HT1080 (cell line): ENCODE results near the gene KDM3B. TPM values are rescaled to one million over a fixed set of nuclear protein-coding genes. Genes with fewer than 3 reads are reported as not detected.

ENCODE experiments used
- DNase-seq: peaks from one replicate; pipeline ENCODE4 v3.0.0-alpha.2; 2015; ENCODE audit warnings: low read depth
- total RNA-seq: library from RNA; depleted of rRNA; stranded (reverse); fragments of >200 nt; shearing (Covaris generic); gene quantifications from 2 replicates; pipeline ENCODE4 v1.2.3, GENCODE V29; 2014

The KDM3B gene
- total RNA-seq, 1 experiment from 2014 or later = 37.4 TPM

DNA sequence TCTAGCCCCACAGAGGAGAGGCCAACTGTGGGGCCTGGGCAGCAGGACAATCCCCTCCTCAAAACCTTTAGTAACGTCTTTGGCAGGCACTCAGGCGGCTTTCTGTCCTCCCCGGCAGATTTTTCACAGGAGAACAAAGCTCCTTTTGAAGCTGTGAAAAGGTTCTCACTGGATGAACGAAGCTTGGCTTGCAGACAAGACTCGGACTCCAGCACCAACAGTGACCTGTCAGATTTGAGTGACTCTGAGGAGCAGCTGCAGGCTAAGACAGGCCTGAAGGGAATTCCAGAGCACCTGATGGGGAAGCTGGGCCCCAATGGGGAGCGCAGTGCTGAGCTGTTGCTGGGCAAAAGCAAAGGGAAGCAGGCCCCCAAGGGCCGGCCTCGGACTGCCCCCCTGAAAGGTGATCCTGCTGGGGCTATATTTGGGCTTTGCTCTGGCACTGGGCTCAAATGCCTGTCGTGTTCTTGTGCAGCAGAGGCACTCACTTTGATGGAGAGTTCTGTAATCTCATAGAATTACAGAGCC lies 39.4 kb downstream of the KDM3B start:
- no peak for DNase-seq

DNA sequence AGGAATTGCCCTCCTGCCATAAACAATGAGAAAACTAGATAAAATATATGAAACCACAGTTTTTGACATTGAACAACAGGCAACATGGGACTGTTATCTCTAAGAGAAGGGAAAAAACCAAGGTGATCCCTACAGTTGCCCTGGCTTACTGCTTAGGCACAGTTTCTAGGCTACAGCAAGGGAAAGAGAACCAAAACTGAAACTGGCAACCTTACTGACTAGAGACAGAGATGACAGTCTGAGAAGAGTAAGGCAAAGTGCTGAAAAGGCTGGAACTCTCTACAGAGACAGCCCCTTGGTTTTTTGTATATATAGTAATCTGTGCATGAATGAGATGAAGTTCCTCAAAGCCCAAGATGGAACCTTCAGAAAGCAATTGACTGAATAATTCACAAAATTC lies 50.2 kb downstream of the KDM3B start:
- DNase-seq = no peak

DNA sequence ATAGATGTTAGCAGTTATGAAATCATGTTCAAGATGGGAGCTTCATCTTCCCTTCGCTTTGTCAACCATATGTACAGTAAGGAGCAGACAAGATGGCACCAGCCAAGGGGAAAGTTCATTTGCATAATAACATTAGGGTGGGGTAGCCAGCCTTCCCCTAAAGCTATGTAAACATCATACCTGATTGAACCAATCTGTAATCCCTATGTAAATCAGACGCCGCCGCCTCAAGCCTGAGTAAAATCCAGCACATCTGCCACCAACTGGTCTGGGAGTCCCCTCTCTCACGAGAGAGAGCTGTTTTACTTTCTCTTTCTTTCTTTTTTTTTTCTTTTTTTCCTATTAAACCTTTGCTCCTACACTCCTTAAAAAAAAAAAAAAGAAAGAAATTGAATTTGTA lies 55.5 kb downstream of the KDM3B start:
- no peak for DNase-seq

DNA sequence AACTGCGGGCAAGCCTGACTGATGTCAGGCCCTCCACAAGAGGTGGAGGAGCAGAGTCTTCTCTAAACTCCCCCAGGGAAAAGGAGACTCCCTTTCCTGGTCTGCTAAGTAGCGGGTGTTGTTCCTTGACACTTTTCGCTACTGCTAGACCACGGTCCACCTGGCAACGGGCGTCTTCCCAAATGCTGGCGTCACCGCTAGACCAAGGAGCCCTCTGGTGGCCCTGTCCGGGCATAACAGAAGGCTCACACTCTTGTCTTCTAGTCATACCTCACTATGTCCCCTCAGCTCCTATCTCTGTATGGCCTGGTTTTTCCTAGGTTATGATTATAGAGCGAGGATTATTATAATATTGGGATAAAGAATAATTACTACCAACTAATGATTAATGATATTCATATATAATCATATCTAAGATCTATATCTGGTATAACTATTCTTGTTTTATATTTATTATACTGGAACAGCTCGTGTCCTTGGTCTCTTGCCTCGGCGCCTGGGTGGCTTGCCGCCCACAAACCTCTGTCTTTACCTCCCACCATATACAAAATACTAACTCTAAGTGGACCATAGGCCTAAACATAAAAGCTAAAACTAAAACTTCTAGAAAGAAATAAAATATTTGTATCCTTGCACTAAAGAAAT lies 58.6 kb downstream of the KDM3B start:
- peak; percentile 52 for DNase-seq

DNA sequence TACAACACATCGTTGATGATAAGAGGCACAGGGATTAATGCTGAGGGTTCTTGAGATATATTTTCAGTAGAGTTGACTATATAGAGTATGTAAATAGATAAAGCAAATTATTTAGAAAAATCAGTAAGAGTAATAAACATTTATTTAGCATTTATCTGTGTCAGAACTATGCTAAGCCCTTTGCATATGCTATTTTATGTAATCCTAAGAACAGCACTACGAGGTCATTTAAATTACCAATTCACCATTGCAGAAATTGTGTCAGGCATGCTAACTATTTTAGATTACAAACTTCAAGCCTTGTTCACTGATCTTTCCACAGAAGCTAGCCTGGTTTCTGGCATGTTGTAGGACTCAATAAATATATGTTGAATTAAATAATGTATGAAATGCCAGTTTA lies 66.0 kb downstream of the KDM3B start:
- no peak for DNase-seq

DNA sequence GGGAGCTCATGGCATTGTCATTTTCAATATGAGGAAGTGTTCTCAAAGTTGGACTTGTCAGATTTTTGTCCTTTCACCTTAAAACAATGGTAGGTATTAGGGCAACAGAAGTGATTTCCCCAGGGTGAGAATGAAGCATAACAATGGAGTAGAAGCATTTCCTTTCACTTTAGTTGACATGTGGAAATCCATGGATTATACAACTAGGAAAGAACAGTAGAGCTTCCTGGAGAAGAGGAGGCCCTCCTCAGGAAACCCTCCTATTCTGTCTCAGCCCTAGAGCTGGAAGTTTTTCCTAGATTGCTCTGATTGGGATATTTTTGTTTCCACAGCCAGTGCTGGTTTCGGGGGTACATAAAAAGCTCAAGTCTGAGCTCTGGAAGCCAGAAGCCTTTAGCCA lies 72.6 kb downstream of the KDM3B start:
- DNase-seq = no peak

DNA sequence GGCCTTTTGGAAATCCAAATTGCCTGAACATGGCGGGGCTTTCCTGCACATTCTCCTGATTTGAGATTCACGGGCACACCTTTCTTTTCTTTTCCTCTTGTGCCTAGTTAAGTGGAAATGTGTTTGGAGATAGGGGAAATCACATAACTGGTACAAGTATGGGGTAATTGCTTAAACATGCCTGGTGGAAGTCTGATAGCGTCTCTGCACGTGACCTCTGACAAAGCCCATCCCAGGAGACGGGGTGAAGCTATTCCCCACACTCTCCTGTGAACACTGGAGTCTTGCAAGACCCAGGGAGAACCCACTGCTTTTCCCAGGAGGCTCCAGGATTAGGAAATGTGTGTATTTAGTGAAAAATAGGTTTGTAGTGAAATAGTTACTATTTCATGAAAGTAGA lies 83.5 kb downstream of the KDM3B start:
- no peak for DNase-seq

DNA sequence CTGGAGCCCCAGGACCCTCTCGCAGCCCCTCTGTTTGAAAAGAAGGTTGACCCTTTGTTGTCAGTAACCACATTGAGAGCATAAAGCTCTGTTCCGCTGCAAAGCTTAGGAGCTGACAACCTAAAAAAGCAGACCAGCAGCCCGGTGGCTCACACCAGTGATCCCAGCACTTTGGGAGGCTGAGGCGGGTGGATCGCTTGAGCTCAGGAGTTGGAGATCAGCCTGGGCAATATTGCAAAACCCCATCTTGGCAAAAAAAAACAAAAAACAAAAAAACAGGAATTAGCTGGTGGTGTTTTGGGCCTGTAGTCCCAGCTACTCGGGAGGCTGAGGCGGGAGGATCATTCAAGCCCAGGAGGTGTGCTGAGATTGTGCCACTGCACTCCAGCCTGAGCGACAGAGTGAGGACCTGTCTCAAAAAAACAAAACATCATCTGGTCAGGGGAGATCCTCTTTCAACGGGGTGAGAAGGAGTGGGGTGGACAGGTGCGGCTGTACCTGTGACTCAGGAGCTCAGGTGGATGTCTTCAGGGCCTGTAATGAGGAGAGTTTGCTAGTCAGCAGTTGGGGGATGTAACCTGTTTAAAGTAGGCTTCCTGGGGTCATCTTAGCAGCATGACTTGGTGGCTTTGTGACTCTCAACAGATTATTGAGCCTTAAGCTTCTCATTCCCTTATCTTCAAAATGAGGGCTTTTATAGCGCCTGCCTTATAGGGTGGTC lies 85.7 kb downstream of the KDM3B start:
- DNase-seq = no peak

DNA sequence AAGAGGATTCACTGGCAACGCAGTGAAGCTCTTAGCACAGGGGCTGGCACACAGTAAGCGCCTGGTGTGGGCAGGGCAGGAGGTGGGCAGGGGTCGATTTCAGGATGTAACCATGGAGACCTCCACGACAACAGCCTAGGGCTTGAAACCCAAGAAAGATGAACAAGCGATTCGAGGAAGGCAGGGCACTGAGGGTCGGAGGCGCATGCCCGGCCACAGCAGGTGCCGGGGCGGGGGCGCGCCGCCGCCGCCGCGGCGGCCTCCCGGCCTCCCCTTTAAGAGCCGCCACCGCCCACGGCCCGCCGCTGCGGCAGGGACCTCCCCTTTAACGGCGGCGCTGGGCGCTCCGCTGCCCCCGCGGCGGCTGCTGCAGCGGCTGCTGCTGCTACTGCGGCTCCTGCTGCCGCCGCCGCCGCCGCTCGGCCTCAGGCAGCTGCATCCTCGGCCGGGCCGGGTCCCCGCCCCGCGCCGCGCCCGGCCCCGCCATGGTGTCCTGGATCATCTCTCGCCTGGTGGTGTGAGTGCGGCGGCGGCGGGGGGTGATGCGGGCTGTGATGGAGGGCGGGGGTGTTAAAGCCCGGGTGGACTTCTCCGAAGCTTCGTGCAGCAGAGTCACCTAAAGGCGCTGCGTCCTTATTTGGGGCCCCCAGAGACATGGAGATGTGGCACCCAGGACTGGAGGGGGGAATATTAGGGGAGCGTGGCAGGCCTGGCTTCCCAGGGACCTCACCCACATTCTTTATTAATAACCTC lies 86.4 kb downstream of the KDM3B start, which contains the start of gene REEP2:
Gene REEP2, plus strand, starts transcription at position 334 of the 753 bp plus-strand sequence. Its CDS starts 152 bp downstream, at position 486.
- DNase-seq = no peak

DNA sequence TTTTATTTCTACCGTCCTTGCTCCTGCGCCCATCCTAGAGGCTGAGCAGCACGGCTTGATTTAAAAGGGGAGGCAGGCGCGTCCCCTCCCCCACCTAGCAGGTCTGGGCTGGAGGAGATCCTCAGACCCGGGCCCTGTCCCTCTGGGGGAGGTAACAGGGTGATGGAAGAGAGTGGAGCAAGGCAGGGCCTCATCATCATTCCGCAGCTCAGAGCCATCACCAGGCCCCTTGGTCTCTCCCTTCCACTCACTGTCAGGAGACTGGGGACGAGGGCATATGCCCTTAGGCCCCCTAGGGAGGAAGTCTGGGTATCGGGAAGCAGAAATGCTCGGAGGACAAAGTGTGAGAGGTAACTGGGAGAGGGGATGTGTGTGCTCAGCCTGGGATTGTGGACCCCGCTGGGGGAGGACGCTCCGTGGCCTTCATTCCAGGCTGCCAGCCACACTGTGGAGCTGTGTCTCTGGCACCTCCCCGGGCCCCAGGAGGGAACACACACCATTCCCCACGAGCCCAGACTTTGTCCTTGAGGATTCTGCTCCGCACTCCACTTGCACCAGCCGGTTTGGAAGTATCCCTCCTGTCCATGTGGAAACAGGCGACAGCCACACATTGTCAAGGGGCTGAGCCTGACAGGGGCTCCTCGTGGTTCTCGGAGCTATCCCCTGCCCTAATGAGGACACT lies 87.1 kb downstream of the KDM3B start:
- no peak for DNase-seq

DNA sequence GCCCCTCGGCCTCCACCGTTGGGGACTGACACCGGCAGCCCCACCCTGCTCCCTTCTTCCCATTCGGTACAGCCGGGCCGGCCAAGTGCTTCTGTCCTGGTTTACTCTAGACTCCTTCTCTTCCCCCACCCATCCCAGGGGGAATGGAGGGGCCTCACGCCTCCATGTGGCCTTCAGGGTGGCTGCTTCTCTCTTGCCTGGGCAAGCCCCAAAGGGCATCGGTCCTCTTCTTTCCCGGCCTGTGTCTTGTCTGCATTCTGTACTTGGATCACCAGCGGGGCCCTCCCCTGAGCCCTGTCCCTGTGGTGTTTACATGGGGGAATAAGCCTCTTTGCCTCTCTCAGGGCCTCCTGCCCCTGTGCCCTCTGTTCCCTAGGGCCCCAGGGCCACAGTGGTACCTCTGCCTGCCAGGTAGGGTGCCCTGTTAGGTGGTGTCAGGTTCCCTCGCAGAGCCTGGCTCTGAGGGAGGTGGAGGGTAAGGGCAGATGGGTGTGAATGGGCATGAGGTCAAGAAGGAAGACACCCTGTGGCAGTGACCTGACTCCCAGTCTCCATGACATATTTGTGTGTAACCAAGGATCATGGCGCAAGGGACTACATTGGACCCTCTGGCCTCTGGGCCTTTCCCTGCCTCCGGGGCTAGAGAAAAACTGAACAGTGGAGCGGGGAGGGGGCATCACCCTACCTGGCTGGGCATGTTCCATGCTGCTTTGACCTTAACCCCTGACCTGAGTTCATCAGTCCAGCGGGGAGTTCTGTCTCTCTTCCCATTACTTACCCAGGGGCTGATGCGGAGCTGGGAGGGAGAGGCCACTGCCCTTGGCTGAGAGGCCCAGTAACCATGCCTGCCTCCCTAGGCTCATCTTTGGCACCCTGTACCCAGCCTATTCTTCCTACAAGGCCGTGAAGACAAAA lies 87.9 kb downstream of the KDM3B start:
- DNase-seq = no peak

DNA sequence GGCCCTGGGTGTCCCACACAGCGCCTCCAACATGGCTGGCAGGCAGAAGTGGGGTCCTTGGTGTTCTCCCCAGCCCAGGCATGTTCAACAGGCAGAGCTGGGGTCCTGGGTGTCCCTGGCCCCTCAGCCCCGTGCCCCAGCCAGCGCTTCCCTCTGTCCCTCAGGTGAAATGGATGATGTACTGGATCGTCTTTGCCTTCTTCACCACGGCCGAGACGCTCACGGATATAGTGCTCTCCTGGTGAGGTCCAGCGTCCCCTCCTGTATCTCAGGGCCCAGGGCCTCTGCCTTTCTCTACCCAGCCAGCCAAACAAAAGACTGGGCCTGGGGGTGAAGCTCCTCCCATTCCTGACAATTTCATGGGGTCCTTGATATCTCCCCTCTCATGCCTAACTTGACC lies 88.7 kb downstream of the KDM3B start:
- no peak for DNase-seq

DNA sequence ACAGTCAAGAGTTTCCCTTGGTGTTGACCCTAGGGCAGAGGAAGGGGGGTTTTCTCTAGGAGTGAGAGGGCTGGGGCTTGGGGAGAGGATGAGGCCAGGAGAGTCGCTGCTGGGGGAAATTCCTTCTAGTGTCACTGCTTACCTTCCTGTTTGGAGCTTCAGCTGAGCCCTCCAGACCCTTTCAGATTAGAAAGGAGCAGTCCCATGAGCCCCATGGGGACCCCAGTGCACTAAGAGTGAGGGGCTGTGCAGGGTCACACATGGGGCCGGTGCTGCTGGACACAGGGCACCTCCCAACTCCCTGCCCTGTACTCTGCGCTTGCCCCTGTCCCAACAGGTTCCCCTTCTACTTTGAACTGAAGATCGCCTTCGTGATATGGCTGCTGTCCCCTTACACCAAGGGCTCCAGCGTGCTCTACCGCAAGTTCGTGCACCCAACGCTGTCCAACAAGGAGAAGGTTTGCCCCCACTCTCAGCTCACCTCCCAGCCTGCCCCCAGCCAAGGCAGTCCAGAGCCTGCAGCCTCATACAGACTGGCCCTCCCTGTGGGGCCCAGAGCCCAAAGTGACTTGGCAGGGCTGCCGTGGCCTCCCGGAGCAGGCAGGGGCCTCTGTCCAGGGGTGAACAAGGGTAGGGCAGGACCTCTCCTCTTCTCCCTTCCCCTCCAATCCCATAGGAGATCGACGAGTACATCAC lies 91.7 kb downstream of the KDM3B start:
- DNase-seq = no peak

DNA sequence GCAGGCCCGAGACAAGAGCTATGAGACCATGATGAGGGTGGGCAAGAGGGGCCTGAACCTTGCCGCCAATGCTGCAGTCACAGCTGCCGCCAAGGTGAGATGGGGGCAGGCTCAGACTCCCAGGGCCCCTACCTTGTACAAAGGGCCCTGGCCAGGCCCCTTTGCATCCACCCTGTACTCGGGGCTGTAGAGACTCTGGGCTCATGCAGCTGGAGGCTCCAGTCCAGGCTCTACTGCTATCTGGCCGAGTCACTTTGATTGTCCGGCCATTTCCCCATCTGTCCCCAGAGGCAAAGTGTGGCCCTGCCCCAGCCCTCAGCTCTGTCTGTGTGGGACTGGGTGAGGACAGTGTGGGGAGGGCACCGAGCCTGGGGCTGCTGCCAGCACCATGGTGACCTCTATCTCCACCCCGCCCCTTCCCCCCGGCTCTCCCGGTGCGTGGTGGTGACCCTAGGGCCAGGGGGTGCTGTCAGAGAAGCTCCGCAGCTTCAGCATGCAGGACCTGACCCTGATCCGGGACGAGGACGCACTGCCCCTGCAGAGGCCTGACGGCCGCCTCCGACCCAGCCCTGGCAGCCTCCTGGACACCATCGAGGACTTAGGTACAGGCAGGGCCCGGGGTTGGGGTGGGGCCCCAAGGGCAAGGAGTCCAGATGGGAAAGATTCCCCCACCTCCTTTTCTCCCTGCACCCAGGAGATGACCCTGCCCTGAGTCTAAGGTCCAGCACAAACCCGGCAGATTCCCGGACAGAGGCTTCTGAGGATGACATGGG lies 92.5 kb downstream of the KDM3B start:
- no peak for DNase-seq

DNA sequence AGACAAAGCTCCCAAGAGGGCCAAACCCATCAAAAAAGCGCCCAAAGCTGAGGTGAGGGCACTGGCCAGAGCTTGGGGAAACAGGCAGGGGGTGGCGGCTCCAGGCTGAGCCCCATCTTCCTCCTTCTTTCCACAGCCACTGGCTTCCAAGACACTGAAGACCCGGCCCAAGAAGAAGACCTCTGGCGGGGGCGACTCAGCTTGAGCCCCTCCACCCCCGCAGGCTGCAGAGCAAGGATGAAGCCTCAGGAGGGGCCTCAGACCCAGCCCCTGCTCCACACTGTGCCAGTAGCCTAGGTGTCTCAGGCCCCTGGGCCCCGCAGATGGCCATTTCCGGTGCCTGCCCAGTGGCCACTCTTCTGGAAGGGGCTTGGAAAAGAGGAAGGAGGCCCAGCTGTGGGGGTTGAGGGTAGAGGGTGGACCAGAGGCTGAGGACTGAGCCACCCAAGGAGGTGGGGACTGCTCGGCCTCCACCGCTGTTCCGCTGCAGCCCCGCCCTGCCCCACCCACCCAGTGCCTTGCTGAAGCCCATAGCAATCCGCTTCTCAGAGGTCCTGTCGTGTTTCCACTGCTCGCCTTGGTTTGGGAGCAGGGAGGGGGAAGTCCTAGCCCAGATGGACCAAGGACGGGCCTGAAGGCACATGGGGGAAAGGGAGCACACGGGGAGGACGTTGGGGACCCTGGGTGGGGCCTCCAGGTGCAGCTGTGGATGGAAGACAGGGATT lies 93.2 kb downstream of the KDM3B start:
- no peak for DNase-seq

DNA sequence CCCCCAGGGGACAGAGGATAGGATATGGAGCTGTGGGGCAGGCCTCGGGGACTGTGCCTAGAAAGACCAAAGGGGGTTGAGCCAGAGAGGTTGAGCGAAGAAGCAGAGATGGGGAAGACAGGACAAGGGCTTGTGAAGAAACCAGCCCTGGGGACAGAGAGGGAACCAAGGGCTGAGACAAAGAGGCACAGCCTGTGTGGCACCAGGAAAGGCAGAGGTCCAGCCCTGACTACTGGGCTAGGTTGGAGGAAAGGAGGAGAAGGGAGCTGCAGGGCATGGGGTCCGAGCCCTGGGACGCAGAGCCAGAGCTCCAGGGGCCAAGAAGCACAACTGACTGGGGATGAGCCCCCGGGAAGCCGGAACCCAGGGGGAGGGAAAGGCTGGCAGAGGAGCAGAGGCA lies 95.6 kb downstream of the KDM3B start:
- no peak for DNase-seq

DNA sequence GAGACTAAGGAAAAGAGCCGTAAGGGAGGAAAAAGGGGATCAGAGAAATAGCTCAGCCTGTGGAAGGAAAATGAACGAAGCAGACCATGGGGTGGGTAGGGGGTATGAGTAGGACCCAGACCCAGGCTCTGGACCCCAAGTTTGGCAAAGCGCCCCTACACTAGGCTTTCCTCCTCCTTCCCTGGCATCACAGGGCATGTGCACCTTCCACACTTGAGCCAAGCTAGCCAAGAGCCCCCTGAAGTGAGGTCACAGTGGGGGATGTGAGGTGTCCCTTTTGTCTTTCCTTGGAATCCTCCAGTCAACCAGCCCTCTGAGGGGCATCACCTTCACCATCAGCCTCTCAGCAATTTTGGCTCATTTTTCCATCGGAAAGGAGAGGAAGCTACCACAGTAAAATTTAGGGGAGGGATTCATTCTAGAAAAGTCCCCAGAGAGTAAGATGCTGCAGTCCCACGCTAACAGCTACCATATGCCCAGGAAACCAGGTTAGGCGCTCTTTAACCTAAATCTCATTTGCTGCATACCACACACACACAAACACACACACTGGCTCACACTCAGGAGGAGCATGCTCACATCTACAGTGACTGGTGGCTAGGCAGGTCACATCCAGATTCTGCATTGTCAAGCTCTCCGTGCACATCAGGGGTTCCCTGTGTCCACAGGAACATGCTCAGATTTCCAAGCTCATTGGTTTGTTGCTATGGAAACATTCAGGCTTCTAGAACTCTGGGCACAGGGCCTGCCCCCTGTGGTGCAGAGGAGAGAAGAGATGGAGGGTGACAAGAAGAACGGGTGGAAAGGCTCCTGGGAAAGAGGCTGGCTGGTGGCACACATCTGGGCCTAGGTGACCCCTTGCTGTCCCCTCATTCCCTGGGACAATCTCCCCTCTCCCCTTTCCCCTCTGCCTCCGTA lies 96.3 kb downstream of the KDM3B start:
- DNase-seq = no peak
